ENCODE data around the gene PHF23. TPM values are rescaled to one million over a fixed set of nuclear protein-coding genes. Genes with fewer than 3 reads are reported as not detected.

Gene PHF23
- total RNA-seq, 1 experiment from 2014 or later: 48.5 TPM

DNA sequence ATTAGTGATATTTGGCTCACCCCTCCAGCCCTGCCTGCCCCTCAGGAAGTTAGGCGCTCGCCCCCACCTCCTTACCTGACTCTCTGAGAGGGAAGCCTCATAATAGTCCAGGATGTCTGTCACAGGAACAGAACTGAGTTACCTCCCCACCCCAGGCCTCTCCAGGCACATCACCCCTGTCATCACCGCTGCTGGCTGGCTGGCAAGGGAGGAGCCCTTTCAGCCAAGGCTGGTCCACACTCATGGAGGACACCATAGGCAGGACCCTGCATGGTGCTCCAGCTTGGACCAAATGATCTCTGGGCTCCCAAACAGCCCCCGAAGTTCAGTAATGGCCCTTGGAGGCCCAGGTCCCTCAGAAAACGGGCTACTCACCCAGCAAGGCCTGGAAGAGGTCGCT, 21.1 kb downstream of the PHF23 start:
- Histone ChIP-seq H3K4me2 (ENCODE audit: low read length) (peak overlapping the region; percentile 53; the same call in 1 of the 2 replicates), H3K79me2 (ENCODE audit: insufficient read depth, low read length) (peaks cover 30% of the 10 kb centered on the region), H3K4me1 (ENCODE audit: control insufficient read depth in 1 of 2, insufficient read depth in 2 of 2, low read length in 2 of 2) (peaks cover 14 to 70% of the 10 kb centered on the region in 2 experiments; a peak in 3 of 4 replicates), H3K9ac (ENCODE audit: low read length) (no peak overlapping the region; the same call in 1 of the 2 replicates), H3K27me3 (ENCODE audit: insufficient read depth, low read length) (no peaks in the 10 kb centered on the region), H2AFZ (ENCODE audit: low read depth, low read length, poor library complexity, severe bottlenecking) (no peak overlapping the region), H3K9me2 (ENCODE audit: insufficient read depth) (no peaks in the 10 kb centered on the region), H3K4me3 (replicated peaks in 1 of 2; ENCODE audit: low read depth in 1 of 2, low read length in 2 of 2) (no peak overlapping the region), H4K20me1 (ENCODE audit: insufficient read depth) (no peaks in the 10 kb centered on the region), H3K36me3 (ENCODE audit: control insufficient read depth in 1 of 2, insufficient read depth in 2 of 2, low read length in 2 of 2) (peaks cover 8 to 22% of the 10 kb centered on the region in 2 experiments; a peak in 3 of 4 replicates), H3K9me3 (ENCODE audit: control insufficient read depth in 1 of 2, insufficient read depth in 1 of 2, low read depth in 1 of 2, low read length in 2 of 2) (no peaks in the 10 kb centered on the region), H3K27ac (ENCODE audit: low read depth, low read length) (peak overlapping the region; percentile 12; the same call in 1 of the 2 replicates)
- no peak for DNase-seq (ENCODE audit: low read depth, low spot score)
- ChIA-PET POLR2A (interaction anchor here (2.8 to 3.2 kb wide), 2 partner anchors 19 to 24 kb away, joined by 13 to 19 read pairs; partner anchors contain the start of gene GABARAP), RAD21 (ENCODE audit: low non-redundant PET in 1 of 2, low total read pairs in 2 of 2, uncharacterized antibody in 2 of 2, unreplicated experiment in 2 of 2) (no interaction called here), CTCF (interaction anchor here (0.9 to 1.4 kb wide), 2 partner anchors 78 to 172 kb away, joined by 3 to 4 read pairs; no protein-coding TSS in a partner anchor)
- no peak for TF ChIP-seq SIN3A (IDR thresholded peaks at IDR 0.05; ENCODE audit: low read depth)
- ATAC-seq: no peak
- no TSS peak for BruUV-seq (replicated peaks)
- intact Hi-C loops (cut with micrococcal nuclease): no loop called here

DNA sequence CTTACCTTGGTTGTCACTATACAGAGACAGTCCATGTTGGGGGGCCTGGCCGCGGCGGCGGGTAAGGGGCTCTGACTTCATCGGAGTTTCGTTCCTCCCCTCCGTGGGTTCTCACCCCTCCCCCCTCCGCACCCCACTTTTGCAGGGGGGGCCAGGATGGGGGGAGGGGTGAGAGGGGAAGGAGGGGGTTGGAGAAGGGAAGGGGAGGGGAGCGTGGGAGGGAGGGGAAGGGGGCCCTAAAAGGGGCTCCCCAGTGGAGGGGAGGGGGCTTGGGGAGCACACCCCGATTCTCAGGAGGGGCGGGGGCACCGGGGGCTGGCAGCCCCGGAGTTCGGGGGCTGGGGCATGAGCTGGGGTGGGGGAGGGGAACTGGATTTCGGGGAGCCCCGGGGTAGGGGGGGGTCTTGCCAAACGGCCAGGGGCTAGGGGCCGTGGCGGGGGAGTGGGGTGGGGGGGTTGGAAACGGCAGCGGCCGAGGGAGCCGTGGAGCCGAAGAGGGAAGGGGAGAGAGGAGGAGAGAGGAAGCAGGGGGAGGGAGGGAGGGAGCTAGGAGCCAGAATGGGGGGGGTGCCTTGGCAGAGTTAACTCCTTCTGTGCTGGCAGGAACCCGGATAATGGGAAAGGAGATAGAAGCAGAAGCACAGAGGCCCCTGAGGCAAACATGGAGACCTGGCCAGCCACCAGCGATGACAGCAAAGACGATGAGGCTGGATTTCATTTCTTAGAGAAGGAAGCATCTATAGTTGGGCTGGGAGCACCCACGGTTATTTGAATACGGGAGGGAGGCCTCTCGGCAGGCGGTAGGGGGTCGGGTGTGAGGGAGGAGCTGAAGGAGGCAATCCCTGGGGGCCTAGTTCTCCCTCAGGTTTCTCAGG, 21.9 kb downstream of the PHF23 start:
- H3K4me3 ChIP-seq (replicated peaks in 1 of 2; ENCODE audit: low read depth in 1 of 2, low read length in 2 of 2): peak overlapping the region; percentile 41 to 50
- H3K36me3 ChIP-seq (ENCODE audit: control insufficient read depth in 1 of 2, insufficient read depth in 2 of 2, low read length in 2 of 2): peaks cover 5 to 14% of the 10 kb centered on the region in 2 experiments; a peak in 3 of 4 replicates
- no TSS peak for BruUV-seq (replicated peaks)
- no peak overlapping the region for H3K27ac ChIP-seq (ENCODE audit: low read depth, low read length)
- ChIA-PET CTCF (interaction anchor here (0.9 to 1.4 kb wide), 2 partner anchors 79 to 171 kb away, joined by 3 to 4 read pairs; no protein-coding TSS in a partner anchor), POLR2A (interaction anchor here (2.8 kb wide), 1 partner anchor 25 kb away, joined by 13 read pairs; the partner anchor contains the start of gene GABARAP), RAD21 (ENCODE audit: low non-redundant PET in 1 of 2, low total read pairs in 2 of 2, uncharacterized antibody in 2 of 2, unreplicated experiment in 2 of 2) (no interaction called here)
- DNase-seq (ENCODE audit: low read depth, low spot score) (no peak), ATAC-seq (no peak)
- H3K9ac ChIP-seq (ENCODE audit: low read length): peak overlapping the region; percentile 27
- no peaks in the 10 kb centered on the region for H3K27me3 ChIP-seq (ENCODE audit: insufficient read depth, low read length)
- H3K9me3 ChIP-seq (ENCODE audit: control insufficient read depth in 1 of 2, insufficient read depth in 1 of 2, low read depth in 1 of 2, low read length in 2 of 2): no peaks in the 10 kb centered on the region
- H4K20me1 ChIP-seq (ENCODE audit: insufficient read depth): no peaks in the 10 kb centered on the region
- peak overlapping the region; percentile 64 for H3K4me2 ChIP-seq (ENCODE audit: low read length)
- H3K9me2 ChIP-seq (ENCODE audit: insufficient read depth): no peaks in the 10 kb centered on the region
- peaks cover 14 to 70% of the 10 kb centered on the region in 2 experiments; a peak in 3 of 4 replicates for H3K4me1 ChIP-seq (ENCODE audit: control insufficient read depth in 1 of 2, insufficient read depth in 2 of 2, low read length in 2 of 2)
- peaks cover 24% of the 10 kb centered on the region for H3K79me2 ChIP-seq (ENCODE audit: insufficient read depth, low read length)
- H2AFZ ChIP-seq (ENCODE audit: low read depth, low read length, poor library complexity, severe bottlenecking): no peak overlapping the region
- intact Hi-C loops (cut with micrococcal nuclease): no loop called here
- TF ChIP-seq ELF1 (IDR thresholded peaks at IDR 0.05; ENCODE audit: borderline replicate concordance, low read depth) (no peak), CBX3 (IDR thresholded peaks at IDR 0.05; ENCODE audit: low read depth) (no peak), POLR2AphosphoS5 (IDR thresholded peaks at IDR 0.05; ENCODE audit: low read depth, low read length) (no peak), ZNF274 (IDR thresholded peaks at IDR 0.05; ENCODE audit: low read depth, low read length) (no peak), SIN3A (IDR thresholded peaks at IDR 0.05; ENCODE audit: low read depth) (no peak), FOSL1 (IDR thresholded peaks at IDR 0.05; ENCODE audit: low read depth) (no peak), TCF7L2 (IDR thresholded peaks at IDR 0.05; ENCODE audit: borderline replicate concordance, extremely low read depth, insufficient read depth, insufficient read length) (no peak), ZBTB33 (IDR thresholded peaks at IDR 0.05; ENCODE audit: extremely low read depth, insufficient replicate concordance, low read length) (no peak), SRF (IDR thresholded peaks at IDR 0.05; ENCODE audit: low read depth) (no peak), JUND (IDR thresholded peaks at IDR 0.05) (no peak), SP1 (IDR thresholded peaks at IDR 0.05; ENCODE audit: low read depth) (no peak), EGR1 (IDR thresholded peaks at IDR 0.05; ENCODE audit: low read depth) (no peak), RAD21 (IDR thresholded peaks at IDR 0.05; ENCODE audit: low read depth) (no peak), MAX (IDR thresholded peaks at IDR 0.05) (no peak)

Data from HCT116 (cell line).